ENCODE measurements around the gene PRR30. TPM values are rescaled to one million over a fixed set of nuclear protein-coding genes. Genes with fewer than 3 reads are reported as not detected.

PRR30 gene
- total and polyA plus RNA-seq, 5 experiments from 2014 or later, result not detected

GRCh38 chr2:27149570-27150405 lies 10.6 kb upstream of the PRR30 start:
- H3K27ac Mint-ChIP-seq, result no peak overlapping the region
- ATAC-seq, result no peak
- POLR2A ChIA-PET, result no interaction called here
- no peak overlapping the region for H3K4me3 Mint-ChIP-seq
- peaks cover 0 to 2% (median 0%) of the 10 kb centered on the region in 4 donors for H3K4me1 Mint-ChIP-seq
- H3K9me3 Mint-ChIP-seq, result no peaks in the 10 kb centered on the region
- H3K27me3 Mint-ChIP-seq, result peaks cover 0 to 17% (median 11%) of the 10 kb centered on the region in 5 donors
- no peaks in the 10 kb centered on the region for H3K36me3 Mint-ChIP-seq
- DNase-seq, result no peak

- POLR2A ChIA-PET, result no interaction called here
- H3K4me3 Mint-ChIP-seq, result no peak within 1 kb of the TSS
- H3K27ac Mint-ChIP-seq, result no peak within 1 kb of the TSS
- ATAC-seq, result no peak
- peaks cover 0 to 17% (median 11%) of the 10 kb centered on the region in 5 donors for H3K27me3 Mint-ChIP-seq
- H3K4me1 Mint-ChIP-seq, result peaks cover 0 to 2% (median 0%) of the 10 kb centered on the region in 4 donors
- DNase-seq, result no peak
- no peaks in the 10 kb centered on the region for H3K36me3 Mint-ChIP-seq
- H3K9me3 Mint-ChIP-seq, result no peaks in the 10 kb centered on the region
Observed at GRCh38 chr2:27148801-27149439, 9.7 kb upstream of the PRR30 start, which contains the start of gene TCF23. Gene TCF23, plus strand, starts transcription at chr2:27149004. Its CDS starts 130 bp downstream, at chr2:27149134.

- H3K4me3 Mint-ChIP-seq, result no peak overlapping the region
- H3K9me3 Mint-ChIP-seq, result peaks cover 0 to 2% (median 0%) of the 10 kb centered on the region in 9 donors
- H3K27me3 Mint-ChIP-seq, result peaks cover 0 to 19% (median 11%) of the 10 kb centered on the region in 5 donors
- ATAC-seq (no peak), DNase-seq (no peak)
- no peak overlapping the region for H3K27ac Mint-ChIP-seq
- peaks cover 0 to 5% (median 0%) of the 10 kb centered on the region in 3 donors for H3K36me3 Mint-ChIP-seq
- peaks cover 0 to 2% (median 0%) of the 10 kb centered on the region in 4 donors for H3K4me1 Mint-ChIP-seq
- POLR2A ChIA-PET, result no interaction called here
Observed at GRCh38 chr2:27147935-27148334, 8.7 kb upstream of the PRR30 start.

- POLR2A ChIA-PET, result no interaction called here
- H3K9me3 Mint-ChIP-seq, result peaks cover 0 to 4% (median 0%) of the 10 kb centered on the region in 9 donors
- H3K27me3 Mint-ChIP-seq, result peaks cover 0 to 19% (median 11%) of the 10 kb centered on the region in 5 donors
- no peak overlapping the region for H3K27ac Mint-ChIP-seq
- H3K4me1 Mint-ChIP-seq, result peaks cover 0 to 2% (median 0%) of the 10 kb centered on the region in 4 donors
- DNase-seq, result no peak
- no peak overlapping the region for H3K4me3 Mint-ChIP-seq
- ATAC-seq, result no peak
- peaks cover 0 to 5% (median 0%) of the 10 kb centered on the region in 3 donors for H3K36me3 Mint-ChIP-seq
Observed at GRCh38 chr2:27145682-27146081, 6.5 kb upstream of the PRR30 start.

- Mint-ChIP-seq H3K9me3 (peaks cover 0 to 4% (median 0%) of the 10 kb centered on the region in 9 donors), H3K27me3 (peaks cover 0 to 18% (median 7%) of the 10 kb centered on the region in 5 donors), H3K27ac (no peak overlapping the region), H3K4me3 (no peak overlapping the region), H3K36me3 (peaks cover 0 to 5% (median 0%) of the 10 kb centered on the region in 3 donors), H3K4me1 (peaks cover 0 to under 1% (median 0%) of the 10 kb centered on the region in 4 donors)
- POLR2A ChIA-PET, result no interaction called here
- ATAC-seq (no peak), DNase-seq (no peak)
Observed at GRCh38 chr2:27143285-27143684, 4.1 kb upstream of the PRR30 start.

DNA sequence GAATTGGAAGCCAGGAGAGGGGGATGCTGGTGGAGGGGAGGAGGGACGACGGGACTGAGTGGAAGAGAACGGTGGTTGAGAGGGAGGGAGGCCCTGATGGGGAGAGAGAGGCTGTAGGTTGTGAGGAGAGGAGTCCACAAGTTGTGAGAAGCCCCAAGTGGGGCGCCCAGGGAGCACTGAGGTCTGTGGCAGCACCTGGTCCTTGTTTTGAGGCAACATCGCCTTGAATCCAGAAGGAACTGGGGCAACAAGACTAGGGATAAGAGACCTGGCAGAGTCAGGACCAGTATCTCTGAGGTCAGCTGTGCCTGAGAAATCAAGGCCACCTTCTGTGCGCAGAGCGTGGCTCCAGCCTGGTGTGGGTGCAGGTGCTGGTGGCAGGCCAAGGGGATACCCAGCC lies 1.1 kb downstream of the PRR30 start:
- Mint-ChIP-seq H3K4me1 (peaks cover 9 to 14% (median 12%) of the 10 kb centered on the region in 4 donors), H3K4me3 (peak overlapping the region in 1 of 10 donors; percentile 50), H3K27me3 (peaks cover 0 to 3% (median 0%) of the 10 kb centered on the region in 5 donors), H3K36me3 (peaks cover 0 to 1% (median 0%) of the 10 kb centered on the region in 3 donors), H3K27ac (peak overlapping the region in 2 of 10 donors; percentile 25 to 70), H3K9me3 (peaks cover 0 to 4% (median 0%) of the 10 kb centered on the region in 9 donors)
- ATAC-seq (no peak), DNase-seq (no peak)
- POLR2A ChIA-PET, result no interaction called here

GRCh38 chr2:27137322-27137935 lies 1.8 kb downstream of the PRR30 start:
- peaks cover 0 to 5% (median 1%) of the 10 kb centered on the region in 3 donors for H3K36me3 Mint-ChIP-seq
- H3K27ac Mint-ChIP-seq, result peak overlapping the region in 1 of 10 donors; percentile 9
- DNase-seq (no peak), ATAC-seq (no peak)
- H3K9me3 Mint-ChIP-seq, result peaks cover 0 to 2% (median 0%) of the 10 kb centered on the region in 9 donors
- POLR2A ChIA-PET, result interaction anchor here (0.7 kb wide), 1 partner anchor 14 kb away, joined by 3 read pairs; the partner anchor contains the start of gene ABHD1
- no peak overlapping the region for H3K4me3 Mint-ChIP-seq
- H3K4me1 Mint-ChIP-seq, result peaks cover 15 to 21% (median 19%) of the 10 kb centered on the region in 4 donors
- H3K27me3 Mint-ChIP-seq, result no peaks in the 10 kb centered on the region

DNA sequence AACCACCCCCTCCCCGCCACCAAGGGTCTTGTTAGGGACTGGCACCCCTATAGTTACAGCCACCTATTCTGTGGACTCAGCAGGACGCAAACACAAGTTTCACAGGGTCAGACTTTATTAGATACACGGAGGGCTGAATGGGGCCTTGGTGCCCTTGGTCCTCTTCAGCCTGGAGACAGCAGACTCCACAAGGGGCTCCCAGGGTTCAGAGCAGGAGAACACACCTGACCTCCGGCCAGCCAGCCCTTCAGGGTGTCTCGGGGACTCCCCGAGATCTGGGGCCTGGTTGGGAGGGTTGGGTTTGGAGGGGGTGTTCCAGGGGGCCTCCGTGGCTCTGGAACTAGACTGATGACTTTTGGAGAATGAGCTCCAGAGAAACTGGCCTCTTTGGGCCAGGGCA lies 2.5 kb downstream of the PRR30 start:
- Mint-ChIP-seq H3K4me3 (peak overlapping the region in 1 of 10 donors; percentile 4), H3K9me3 (peaks cover 0 to 2% (median 0%) of the 10 kb centered on the region in 9 donors), H3K27ac (peak overlapping the region in 2 of 10 donors; percentile 9 to 27), H3K36me3 (peaks cover 0 to 11% (median 1%) of the 10 kb centered on the region in 3 donors), H3K4me1 (peaks cover 15 to 21% (median 20%) of the 10 kb centered on the region in 4 donors), H3K27me3 (no peaks in the 10 kb centered on the region)
- POLR2A ChIA-PET, result interaction anchor here (0.7 to 1.3 kb wide), 2 partner anchors 13 to 103 kb away, joined by 3 to 4 read pairs; partner anchors contain the start of gene ABHD1
- ATAC-seq (no peak), DNase-seq (no peak)

GRCh38 chr2:27135478-27135955 lies 3.7 kb downstream of the PRR30 start:
- H3K4me3 Mint-ChIP-seq, result peak overlapping the region; percentile 65 to 98 (median 95)

GRCh38 chr2:27134781-27135477 lies 4.3 kb downstream of the PRR30 start:
- peaks cover 16 to 34% (median 23%) of the 10 kb centered on the region in 4 donors for H3K4me1 Mint-ChIP-seq
- ATAC-seq (no peak), DNase-seq (no peak)
- POLR2A ChIA-PET, result interaction anchor here (0.6 to 5.0 kb wide), 11 partner anchors 11 to 1445 kb away, joined by 3 to 55 read pairs (median 4); partner anchors contain the start of genes ABHD1, AGBL5, KHK and OST4
- peaks cover 0 to 2% (median 0%) of the 10 kb centered on the region in 9 donors for H3K9me3 Mint-ChIP-seq
- peak overlapping the region; percentile 90 to 98 (median 96) for H3K4me3 Mint-ChIP-seq
- peak overlapping the region; percentile 57 to 98 (median 97) for H3K27ac Mint-ChIP-seq
- H3K27me3 Mint-ChIP-seq, result no peaks in the 10 kb centered on the region
- H3K36me3 Mint-ChIP-seq, result peaks cover 0 to 26% (median 1%) of the 10 kb centered on the region in 3 donors

More at GRCh38 chr2:27135478-27135955, 3.7 kb downstream of the PRR30 start:
- peak overlapping the region in 9 of 10 donors; percentile 31 to 98 (median 81) for H3K27ac Mint-ChIP-seq
- peaks cover 0 to 2% (median 0%) of the 10 kb centered on the region in 9 donors for H3K9me3 Mint-ChIP-seq
- no peak for DNase-seq
- H3K27me3 Mint-ChIP-seq, result no peaks in the 10 kb centered on the region
- peaks cover 0 to 21% (median 1%) of the 10 kb centered on the region in 3 donors for H3K36me3 Mint-ChIP-seq
- POLR2A ChIA-PET, result interaction anchor here (0.6 to 5.0 kb wide), 4 partner anchors 12 to 1260 kb away, joined by 3 to 55 read pairs (median 6); partner anchors contain the start of genes ABHD1 and OST4
- H3K4me1 Mint-ChIP-seq, result peaks cover 16 to 29% (median 23%) of the 10 kb centered on the region in 4 donors
- no peak for ATAC-seq
